NCI-H2029 (cell line): ENCODE results near the gene RAET1G.
A peak's percentile ranks its signal among the peaks of the same experiment; 100 is the strongest.
"Not testable (repeated sequence)": the region's sequence is repeated elsewhere in the genome, so short reads cannot be mapped to it uniquely, and the experiment has no call there.

Experiments
- DNase-seq: peaks from one replicate; lab custom pipeline; 2025; lab: John Stamatoyannopoulos, UW

The RAET1G gene

DNA sequence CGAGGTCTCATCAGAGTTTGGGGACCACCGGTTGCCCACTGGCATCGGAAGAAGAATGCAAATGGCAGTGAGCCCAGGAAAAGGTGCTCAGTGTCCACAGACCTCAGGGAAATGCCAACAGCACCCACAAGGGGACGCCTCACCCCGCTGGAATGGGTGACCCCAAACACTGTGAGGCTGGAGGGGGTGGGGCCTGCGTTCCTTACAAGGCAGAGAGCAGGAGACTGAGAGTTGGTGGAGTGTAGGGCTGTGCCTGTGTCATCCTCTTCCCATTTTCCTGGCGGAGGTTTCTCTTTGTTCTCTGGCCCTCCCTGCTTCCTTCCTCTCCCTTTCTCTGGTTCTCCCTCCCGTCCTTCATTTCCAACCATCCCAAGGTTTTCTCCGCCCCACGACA is 31.0 kb upstream of the RAET1G start:
- DNase-seq = not testable (repeated sequence)

DNA sequence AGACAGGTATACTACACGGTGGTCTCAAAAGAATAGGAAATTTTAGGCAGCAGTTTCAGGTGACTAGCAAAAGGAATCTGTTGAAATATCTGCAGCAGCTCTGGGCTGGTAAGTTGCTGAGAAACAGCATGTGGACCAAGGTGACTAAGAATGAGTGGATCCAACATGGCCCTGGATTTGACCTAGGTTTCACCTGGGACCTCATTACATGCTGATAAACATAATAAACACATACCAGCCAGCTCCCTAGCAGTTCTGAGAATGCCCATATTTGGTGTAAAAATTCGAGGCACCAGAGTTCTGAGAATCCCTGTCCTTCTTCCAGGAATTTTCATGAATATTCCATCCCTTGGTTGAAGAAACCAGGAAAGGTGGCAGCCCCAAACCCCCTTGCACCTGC is 30.5 kb upstream of the RAET1G start:
- DNase-seq = not testable (repeated sequence)

DNA sequence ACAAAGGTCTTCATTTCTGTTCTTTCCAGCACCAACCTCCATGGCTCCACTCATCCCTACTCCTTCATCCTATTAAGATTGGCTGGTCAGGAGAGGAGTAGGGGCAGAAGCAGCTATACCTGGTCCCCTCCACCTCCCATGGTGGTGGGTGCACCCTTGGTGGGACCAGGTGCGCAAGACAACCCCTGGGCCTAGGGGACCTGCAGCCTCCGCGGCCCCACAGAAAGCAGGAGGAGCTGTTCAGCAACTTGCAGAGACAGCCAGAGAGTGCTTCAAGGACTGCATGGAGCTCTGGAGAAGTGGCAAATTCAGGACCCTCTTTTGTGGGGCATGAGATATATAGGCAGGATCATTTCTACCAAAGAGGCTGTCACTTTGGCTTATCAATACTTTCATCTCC is 28.7 kb upstream of the RAET1G start:
- no peak for DNase-seq

DNA sequence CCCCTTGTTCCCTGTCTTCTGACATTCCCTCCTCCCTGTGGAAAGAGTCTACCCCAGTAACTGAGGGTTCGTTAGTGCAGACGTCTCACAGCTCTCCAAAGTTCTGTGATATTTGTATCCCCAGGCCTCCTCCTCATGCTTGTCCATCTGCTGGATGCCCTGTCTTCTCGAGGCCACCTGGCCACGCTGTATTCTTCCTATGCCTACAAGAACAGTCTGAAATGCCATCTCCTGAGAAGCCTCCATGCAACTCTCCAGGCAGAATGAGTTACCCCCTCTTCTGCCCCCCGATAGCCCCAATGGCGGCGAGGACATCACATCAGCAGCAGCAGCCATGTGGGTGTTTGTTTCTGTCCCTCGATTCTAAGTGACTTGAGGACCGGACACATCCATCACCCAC is 28.2 kb upstream of the RAET1G start:
- DNase-seq = no peak

DNA sequence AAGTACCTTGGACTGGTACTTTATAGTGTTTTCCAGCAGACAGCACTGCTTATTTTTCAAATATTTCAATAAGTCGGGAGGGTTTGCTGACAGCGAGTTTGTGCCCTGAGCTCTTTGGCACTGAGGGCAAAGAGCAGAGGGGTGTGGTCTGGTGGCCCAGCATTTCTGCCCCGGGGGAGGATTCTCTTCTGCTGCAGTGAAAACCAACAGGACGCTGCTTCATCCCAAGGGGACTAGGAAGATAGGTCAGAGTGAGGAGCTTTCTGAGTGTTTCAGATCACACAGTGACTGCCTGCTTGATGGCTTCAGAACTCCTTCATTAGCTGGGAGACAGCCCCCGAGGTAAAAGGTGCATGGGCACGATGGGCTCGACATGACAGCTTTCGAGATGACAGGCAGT is 27.5 kb upstream of the RAET1G start:
- no peak for DNase-seq

DNA sequence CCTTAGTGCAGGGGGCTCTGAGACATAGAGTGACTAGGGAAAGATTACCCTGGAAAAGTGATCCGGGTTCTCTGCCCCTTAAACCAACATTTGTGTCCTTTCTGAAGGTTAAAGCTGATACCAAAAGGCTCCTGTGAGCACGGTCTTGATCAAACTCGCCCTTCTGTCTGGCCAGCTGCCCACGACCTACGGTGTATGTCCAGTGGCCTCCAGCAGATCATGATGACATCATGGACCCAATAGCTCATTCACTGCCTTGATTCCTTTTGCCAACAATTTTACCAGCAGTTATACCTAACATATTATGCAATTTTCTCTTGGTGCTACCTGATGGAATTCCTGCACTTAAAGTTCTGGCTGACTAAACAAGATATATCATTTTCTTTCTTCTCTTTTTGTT is 25.7 kb upstream of the RAET1G start:
- DNase-seq = no peak

DNA sequence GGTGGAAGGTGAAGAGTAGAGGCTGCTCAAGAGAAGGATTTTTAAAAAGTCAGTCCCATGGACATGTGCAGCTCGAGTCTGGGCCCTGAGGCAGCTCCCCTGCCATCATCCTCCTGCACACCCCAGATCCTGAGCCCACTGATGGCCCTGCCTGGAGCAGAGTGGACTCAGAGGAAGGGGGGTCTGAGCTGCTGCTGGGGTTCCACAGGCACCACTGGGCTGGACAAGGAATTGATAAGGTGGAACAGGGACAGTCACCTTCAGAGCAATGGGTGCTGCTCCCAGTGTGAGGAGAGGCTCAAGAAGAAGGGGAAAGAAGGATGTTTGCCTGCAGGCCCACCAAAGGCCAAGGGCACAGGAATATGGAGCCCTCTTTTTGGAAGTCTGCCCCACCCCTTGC is 25.1 kb upstream of the RAET1G start:
- DNase-seq = no peak

DNA sequence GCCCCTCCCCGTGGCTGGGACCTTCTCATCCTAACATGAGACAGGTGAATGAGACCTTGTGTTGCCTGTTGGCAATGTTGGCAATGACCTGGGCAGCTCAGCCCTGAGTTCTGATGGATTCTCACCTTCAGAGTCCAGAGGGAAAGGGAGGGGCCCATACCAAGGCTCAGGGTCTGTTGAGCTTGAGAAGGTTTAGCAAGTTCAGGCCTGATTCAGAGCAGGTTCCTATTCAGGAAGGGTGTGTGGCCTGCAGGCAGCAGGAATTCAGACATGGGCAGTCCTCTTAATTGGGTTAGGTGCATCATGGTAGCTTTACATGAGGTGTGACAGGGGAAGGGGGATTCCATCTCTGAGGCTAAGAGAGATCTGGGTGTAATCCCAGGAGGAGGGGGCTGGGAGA is 24.6 kb upstream of the RAET1G start:
- not testable (repeated sequence) for DNase-seq

DNA sequence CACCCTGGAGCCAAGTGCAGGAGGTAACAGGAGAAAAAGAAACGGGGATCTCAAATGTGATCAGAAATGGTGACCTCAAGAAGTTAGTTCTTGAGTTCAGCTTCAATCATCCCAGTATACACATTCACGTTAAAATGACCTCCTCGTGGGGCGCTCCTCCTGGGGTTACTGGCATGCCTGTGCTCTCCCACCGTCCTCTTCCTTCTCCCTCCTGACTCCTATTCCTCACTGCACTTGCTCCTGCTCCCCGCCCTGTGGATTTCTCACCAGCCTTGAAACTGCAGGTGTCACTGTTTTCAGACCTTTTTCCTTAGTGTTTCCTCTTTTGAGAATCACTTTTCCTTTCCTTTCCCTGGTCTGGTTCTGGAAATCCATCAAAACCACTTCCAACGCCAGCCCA is 23.7 kb upstream of the RAET1G start:
- DNase-seq = not testable (repeated sequence)

DNA sequence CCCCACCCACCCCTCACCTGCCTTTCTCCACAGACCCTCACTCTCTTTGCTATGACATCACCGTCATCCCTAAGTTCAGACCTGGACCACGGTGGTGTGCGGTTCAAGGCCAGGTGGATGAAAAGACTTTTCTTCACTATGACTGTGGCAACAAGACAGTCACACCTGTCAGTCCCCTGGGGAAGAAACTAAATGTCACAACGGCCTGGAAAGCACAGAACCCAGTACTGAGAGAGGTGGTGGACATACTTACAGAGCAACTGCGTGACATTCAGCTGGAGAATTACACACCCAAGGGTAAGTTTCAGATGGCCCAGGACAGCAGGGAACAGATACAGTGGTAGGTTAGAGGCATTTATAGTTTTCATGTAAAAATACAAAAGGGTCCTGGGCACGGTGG is 22.4 kb upstream of the RAET1G start:
- not testable (repeated sequence) for DNase-seq

DNA sequence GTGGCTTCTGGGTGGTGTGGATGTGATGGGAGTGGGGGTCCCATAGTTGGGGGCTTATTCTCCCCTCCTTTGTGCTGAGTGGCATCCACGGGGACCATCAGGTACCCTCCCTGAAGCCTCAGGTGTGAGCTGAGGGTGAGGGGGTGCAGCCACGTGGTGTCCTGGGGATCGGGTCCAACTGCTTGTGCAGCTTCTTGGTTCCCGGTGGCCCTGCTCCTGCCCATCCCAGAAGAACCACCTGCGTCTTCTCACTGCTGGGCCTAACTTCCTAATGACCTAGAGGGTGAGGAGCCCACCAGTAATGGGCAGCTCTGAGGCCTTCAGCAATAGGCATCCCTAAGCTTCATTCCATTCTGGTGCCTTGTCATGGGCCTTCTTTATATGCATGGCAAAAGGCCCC is 20.4 kb upstream of the RAET1G start:
- DNase-seq = not testable (repeated sequence)

DNA sequence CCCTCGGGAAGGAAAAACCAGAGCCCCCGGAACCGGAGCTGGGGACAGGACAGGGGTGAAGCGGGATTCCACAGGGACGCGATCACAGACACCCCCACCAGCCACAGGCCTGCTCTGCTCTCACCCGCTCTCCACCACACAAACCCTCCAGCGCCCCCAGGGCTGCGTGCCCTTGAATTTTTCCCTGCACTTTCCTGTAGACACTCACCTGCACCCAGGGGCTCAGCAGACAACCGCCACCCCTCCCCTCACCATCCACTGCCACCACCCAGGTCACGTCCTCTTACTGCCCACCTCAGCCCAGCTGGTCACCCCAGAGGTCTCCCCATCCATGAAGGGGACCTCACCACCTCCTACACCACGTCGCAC is 19.5 kb upstream of the RAET1G start:
- no peak for DNase-seq

DNA sequence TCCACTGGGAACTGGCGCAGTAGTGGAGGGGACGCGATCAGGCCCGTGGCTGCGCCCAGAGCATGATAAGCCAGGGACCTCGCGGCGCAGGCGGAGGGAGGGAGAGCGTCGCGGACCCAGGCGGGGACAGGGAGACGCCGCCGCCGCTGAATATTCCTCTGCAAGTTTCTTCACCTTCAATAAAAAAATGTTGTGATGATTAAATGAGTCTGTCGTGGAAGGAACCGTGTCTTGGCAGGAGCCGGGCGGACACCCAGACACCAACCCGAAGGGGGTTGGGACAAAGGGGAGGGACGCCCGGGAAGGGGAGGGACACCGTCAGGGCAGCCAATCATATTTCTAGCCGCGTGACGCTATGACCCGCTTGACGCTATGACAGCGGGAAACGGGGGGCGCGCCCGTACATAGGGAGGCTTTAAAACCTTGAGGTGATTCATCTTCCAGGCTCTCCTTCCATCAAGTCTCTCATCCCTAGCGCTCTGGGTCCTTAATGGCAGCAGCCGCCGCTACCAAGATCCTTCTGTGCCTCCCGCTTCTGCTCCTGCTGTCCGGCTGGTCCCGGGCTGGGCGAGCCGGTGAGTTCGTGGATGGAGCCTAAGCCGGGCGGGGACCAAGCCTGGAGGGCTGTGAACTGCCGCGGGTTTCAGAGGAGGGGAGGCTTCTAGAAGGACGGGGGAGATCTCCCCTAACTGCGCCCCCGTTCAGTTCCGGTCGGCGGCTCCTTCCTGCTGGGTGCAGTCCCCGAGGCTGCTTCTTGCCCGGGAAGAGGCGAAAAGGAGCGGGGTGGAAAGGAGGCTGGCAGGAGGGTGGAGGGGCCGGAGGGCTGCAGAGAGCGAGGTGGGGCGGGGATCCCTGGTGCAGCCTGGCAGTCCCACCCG is 18.9 kb upstream of the RAET1G start, which contains the start of gene ULBP2:
TSS of gene ULBP2 (plus strand) at position 432 of the 878 bp plus-strand sequence. CDS start at position 491, 59 bp downstream.
- peak; percentile 21 for DNase-seq

DNA sequence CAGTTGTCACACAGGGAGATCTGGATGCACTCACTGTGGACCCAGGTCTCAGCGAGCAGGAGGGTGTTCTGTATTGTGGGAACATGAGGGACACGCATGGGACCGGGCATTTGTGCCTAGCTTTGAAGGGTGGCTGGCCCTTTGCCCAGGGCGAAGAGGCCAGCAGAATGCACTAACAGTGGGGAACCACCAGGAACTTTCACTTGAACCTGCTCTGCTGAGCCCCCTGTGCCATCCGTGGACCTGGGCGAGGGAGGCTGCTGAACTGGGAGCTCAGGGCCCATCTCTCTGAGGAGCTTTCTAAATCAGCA is 17.7 kb upstream of the RAET1G start:
- DNase-seq = no peak

DNA sequence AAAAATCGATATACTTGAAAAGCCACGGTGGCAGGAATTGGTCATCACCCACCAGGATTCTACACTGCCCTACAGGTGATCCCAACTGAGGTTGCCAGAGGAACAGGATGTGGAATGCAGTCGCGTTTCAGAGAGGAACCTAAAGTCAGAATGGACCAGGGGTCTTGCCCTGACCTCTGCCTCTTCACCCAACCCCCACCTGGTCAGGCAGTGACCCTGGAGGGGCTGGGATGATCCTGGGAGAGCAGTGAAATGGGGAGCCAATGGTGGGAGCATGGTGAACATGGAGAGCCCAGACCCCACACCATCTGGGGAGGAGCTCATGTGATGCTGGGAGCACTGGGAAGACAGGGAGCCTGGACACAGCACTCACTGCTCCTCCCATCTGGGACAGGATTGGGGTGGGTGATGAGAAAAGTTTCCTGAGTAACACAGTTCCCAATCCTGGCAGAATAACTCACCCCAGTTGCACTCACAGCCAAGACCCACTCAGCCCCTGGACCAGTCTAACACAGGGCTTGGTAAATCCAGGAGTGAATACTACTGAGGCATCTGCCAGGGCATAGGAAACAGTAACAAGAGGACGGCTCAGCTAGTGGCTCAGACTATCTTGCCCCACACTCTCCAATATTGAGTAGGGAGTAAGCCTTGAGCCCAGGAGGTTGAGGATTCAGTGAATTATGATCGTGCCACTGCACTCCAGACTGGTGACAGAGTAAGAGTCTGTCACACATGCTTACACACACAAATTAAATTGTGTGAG is 17.2 kb upstream of the RAET1G start:
- no peak for DNase-seq

DNA sequence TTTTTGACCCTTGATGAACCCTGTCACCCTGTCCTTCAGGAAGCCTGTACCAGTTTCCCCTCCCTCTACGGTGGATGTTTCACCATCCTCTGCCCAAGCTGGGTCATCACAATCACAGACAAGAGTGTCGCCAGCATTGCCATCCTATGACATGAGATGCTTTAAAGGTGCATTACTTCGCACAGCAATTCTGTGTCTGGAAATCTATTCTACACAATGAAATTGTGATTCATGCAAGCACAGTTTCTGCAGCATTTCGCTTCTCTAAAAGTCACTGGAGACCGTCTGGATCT is 16.4 kb upstream of the RAET1G start:
- no peak for DNase-seq

DNA sequence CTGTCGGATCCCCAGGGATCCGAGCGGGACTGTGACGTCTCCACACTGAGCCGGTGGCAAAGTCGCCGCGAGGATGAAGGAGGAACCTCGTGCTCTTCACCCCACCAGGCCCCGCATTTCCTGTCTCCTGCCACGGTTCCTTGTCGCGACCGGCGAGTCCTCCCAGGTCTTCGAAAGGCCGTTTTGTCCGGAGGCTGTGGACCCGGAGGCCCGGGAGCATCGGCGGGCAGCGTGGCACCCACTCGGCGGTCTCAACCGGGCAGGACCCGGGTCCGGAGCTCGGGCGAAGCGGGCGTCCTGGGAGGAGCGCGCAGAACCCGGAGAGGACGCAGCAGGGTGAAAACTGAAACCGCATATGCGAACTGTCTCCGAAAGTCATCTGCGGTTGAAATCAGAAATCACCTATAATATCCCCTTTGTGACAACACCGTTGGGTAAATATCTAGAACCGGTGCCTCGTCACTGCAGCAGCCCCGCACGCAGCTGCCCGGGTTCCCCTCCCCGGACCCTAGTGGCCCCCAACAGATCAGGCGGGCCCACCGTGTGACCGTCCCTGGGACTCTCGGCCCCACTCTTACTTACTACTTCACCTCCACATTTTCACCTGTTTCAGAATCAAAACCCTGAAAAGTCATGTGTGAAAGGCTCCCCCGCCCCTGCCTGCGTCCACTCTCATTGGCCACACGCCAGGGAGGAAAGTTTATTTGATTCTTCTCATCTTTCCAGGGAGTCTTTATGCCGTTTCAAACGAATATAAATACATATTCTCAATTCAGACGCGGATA is 15.8 kb upstream of the RAET1G start:
- DNase-seq = no peak

DNA sequence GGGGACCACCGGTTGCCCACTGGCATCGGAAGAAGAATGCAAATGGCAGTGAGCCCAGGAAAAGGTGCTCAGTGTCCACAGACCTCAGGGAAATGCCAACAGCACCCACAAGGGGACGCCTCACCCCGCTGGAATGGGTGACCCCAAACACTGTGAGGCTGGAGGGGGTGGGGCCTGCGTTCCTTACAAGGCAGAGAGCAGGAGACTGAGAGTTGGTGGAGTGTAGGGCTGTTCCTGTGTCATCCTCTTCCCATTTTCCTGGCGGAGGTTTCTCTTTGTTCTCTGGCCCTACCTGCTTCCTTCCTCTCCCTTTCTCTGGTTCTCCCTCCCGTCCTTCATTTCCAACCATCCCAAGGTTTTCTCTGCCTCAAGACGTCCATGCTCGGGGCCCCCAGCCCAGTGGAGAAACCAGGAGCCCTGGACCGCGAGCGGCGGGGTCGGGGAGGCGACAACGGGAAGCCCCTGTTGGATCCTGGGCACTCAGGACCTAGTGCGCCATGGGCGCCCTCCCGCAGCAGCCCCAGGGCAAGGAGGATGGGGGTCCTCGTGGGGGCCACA is 15.2 kb upstream of the RAET1G start:
- DNase-seq = not testable (repeated sequence)

DNA sequence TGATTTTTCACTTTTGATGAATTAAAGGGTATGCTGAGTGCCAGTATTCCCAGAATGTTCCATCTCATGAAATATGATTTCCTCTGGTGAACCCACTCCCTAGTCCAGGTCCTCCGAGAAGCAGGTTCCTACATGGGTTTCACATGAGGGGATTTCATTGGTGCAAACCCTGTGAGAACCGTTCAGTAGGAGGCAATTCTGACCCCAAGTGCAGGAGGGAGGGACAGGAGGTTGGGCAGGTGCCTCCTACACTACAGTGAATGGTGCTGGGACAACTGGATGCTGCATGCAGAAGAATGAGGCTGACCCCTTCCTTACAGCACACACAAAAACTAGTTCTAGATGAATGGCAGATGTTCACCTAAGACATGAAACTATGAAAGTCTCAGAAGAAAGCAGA is 13.8 kb upstream of the RAET1G start:
- DNase-seq = no peak

DNA sequence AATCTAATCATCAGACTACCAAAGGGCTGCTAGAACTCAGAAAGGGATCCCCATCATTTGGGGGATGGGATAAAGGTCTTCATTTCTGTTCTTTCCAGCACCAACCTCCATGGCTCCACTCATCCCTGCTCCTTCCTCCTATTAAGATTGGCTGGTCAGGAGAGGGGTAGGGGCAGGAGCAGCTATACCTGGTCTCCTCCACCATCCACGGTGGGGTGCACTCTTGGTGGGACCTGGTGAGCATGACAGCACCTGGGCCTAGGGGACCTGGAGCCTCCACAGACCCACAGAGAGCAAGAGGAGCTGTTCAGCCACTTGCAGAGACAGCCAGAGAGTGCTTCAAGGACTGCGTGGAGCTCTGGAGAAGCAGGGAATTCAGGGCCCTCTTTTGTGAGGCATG is 12.7 kb upstream of the RAET1G start:
- no peak for DNase-seq

DNA sequence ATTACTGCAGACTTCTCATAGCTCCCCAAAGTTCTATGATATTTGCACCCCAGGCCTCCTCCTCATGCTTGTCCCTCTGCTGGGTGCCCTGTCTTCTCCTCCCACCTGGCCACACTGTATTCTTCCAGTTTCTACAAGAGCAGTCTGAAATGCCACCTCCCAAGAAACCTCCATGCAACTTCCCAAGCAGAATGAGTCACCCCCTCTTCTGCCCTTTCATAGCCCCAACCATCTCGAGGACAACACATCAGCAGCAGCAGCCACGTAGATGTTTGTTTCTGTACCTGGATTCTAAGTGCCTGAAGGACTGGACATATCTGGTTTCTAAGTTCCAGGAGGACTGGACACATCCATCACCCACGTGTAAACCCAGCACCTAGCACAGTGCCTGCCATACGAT is 12.3 kb upstream of the RAET1G start:
- DNase-seq = no peak
